Mesendoderm (in vitro differentiated cells): Measurements from ENCODE around the gene PRAMEF13.
"Not testable (repeated sequence)": the region's sequence is repeated elsewhere in the genome, so short reads cannot be mapped to it uniquely, and the experiment has no call there.

Source experiments
- DNase-seq: peaks from one replicate; pipeline ENCODE4 v3.0.0; 2013
- H2AK5ac ChIP-seq: 2 replicates; pipeline ENCODE4 v1.6.1; 2013; ENCODE audit warnings: low read length, inconsistent platforms
- H2BK120ac ChIP-seq: 2 replicates; pipeline ENCODE4 v1.6.1; 2013; ENCODE audit warnings: low read depth, mild to moderate bottlenecking, low read length, moderate library complexity, mixed read lengths
- H2BK15ac ChIP-seq: replicated peaks from 2 replicates; pipeline ENCODE4 v1.6.1; 2013; ENCODE audit warnings: low read depth, mild to moderate bottlenecking, moderate library complexity
- H2BK5ac ChIP-seq: 2 replicates; pipeline ENCODE4 v1.6.1; 2013; ENCODE audit warnings: low read length, inconsistent platforms
- H3K18ac ChIP-seq: 2 replicates; pipeline ENCODE4 v1.6.1; 2013; ENCODE audit warnings: mild to moderate bottlenecking, low read length, mixed read lengths
- H3K23ac ChIP-seq: one replicate; pipeline ENCODE4 v1.6.1; 2013; ENCODE audit warnings: low read length
- H3K27ac ChIP-seq: 2 replicates; pipeline ENCODE4 v1.5.1; 2013; ENCODE audit warnings: low read depth, mild to moderate bottlenecking, inconsistent platforms, low read length, moderate library complexity
- H3K27me3 ChIP-seq: 2 replicates; pipeline ENCODE4 v1.6.1; 2013; ENCODE audit warnings: low read length, control low read depth, mild to moderate bottlenecking, inconsistent platforms; ENCODE audit not compliant: insufficient read depth, poor library complexity
- H3K36me3 ChIP-seq: 2 replicates; pipeline ENCODE4 v1.6.1; 2013; ENCODE audit warnings: low read length, inconsistent platforms; ENCODE audit not compliant: control insufficient read depth, insufficient read depth
- H3K4ac ChIP-seq: one replicate; pipeline ENCODE4 v1.6.1; 2013; ENCODE audit warnings: low read depth, mild to moderate bottlenecking, low read length, moderate library complexity
- H3K4me1 ChIP-seq: 2 replicates; pipeline ENCODE4 v1.6.1; 2013; ENCODE audit warnings: low read depth, low read length, inconsistent platforms; ENCODE audit not compliant: control insufficient read depth
- H3K4me2 ChIP-seq: 2 replicates; pipeline ENCODE4 v1.6.1; 2013; ENCODE audit warnings: low read length
- H3K4me3 ChIP-seq: 2 replicates; pipeline ENCODE4 v1.5.1; 2013; ENCODE audit warnings: mild to moderate bottlenecking, low read length
- H3K56ac ChIP-seq: one replicate; pipeline ENCODE4 v1.6.1; 2013; ENCODE audit warnings: low read length
- H3K79me1 ChIP-seq: 2 replicates; pipeline ENCODE4 v1.6.1; 2013; ENCODE audit warnings: low read length, inconsistent platforms
- H3K79me2 ChIP-seq: 2 replicates; pipeline ENCODE4 v1.6.1; 2013; ENCODE audit warnings: mild to moderate bottlenecking, low read length; ENCODE audit not compliant: control insufficient read depth, insufficient read depth
- H3K9ac ChIP-seq: 2 replicates; pipeline ENCODE4 v1.6.1; 2013; ENCODE audit warnings: low read length, inconsistent platforms
- H4K5ac ChIP-seq: one replicate; pipeline ENCODE4 v1.6.1; 2013; ENCODE audit warnings: low read length
- H4K8ac ChIP-seq: one replicate; pipeline ENCODE4 v1.6.1; 2013; ENCODE audit warnings: low read depth, mild to moderate bottlenecking, control low read depth, low read length, moderate library complexity
- WGBS: extraction: QIAGEN DNeasy Blood & Tissue Kit; methylation state at CpG from one replicate; pipeline ENCODE4 v1.1.7; 2013; ENCODE audit warnings: low lambda C conversion rate, missing lambda C conversion rate; ENCODE audit not compliant: insufficient coverage; ENCODE audit errors: extremely low coverage; 5-methylcytosine and 5-hydroxymethylcytosine counted together

PRAMEF13 gene

DNA sequence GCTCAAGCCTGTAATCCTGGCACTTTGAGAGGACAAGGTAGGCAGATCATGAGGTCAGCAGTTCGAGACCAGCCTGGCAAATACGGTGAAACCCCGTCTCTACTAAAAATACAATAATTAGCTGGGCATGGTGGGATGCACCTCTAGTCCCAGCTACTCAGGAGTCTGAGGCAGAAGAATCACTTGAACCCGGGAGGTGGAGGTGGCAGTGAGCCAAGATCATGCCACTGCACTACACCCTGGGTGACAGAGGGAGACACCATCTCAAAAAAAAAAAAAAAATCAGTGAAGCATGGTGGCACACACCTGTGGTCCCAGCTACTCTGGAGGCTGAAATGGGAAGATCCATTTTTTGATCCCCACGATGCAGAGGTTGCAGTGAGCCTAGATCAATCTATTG, 28.9 kb upstream of the PRAMEF13 start:
- H3K23ac ChIP-seq, H3K4ac ChIP-seq, H4K8ac ChIP-seq, H3K56ac ChIP-seq, H3K79me2 ChIP-seq, H3K4me2 ChIP-seq, H3K4me3 ChIP-seq, H2AK5ac ChIP-seq, H3K9ac ChIP-seq, H2BK15ac ChIP-seq, H2BK5ac ChIP-seq, H2BK120ac ChIP-seq, H3K27me3 ChIP-seq, H3K27ac ChIP-seq, H3K18ac ChIP-seq, H3K79me1 ChIP-seq, H4K5ac ChIP-seq, H3K36me3 ChIP-seq, H3K4me1 ChIP-seq, DNase-seq: not testable (repeated sequence)
- WGBS: no CpG with 5 or more reads among the region's 5 CpGs

- H3K23ac ChIP-seq: no peak overlapping the region
- H3K36me3 ChIP-seq: no peaks in the 10 kb centered on the region
- H2BK15ac ChIP-seq: no peak overlapping the region
- H2BK120ac ChIP-seq: no peak overlapping the region
- H3K9ac ChIP-seq: no peak overlapping the region
- no peaks in the 10 kb centered on the region for H3K4me1 ChIP-seq
- no peak overlapping the region for H3K18ac ChIP-seq
- WGBS: no CpG with 5 or more reads among the region's 7 CpGs
- no peak for DNase-seq
- no peaks in the 10 kb centered on the region for H3K27me3 ChIP-seq
- no peak overlapping the region for H2BK5ac ChIP-seq
- H2AK5ac ChIP-seq: no peak overlapping the region
- H3K4me2 ChIP-seq: no peak overlapping the region
- H3K27ac ChIP-seq: no peak overlapping the region
- H3K4ac ChIP-seq: no peak overlapping the region
- H4K8ac ChIP-seq: no peak overlapping the region
- no peaks in the 10 kb centered on the region for H3K79me1 ChIP-seq
- no peaks in the 10 kb centered on the region for H3K79me2 ChIP-seq
- no peak overlapping the region for H3K4me3 ChIP-seq
- no peak overlapping the region for H4K5ac ChIP-seq
- no peak overlapping the region for H3K56ac ChIP-seq
These were observed 27.2 kb upstream of the PRAMEF13 start for GRCh38 chr1:13228343-13228781.

GRCh38 chr1:13227271-13228055, 26.3 kb upstream of the PRAMEF13 start:
- not testable (repeated sequence) for DNase-seq, H3K27ac ChIP-seq
- WGBS: no CpG with 5 or more reads among the region's 8 CpGs

DNA sequence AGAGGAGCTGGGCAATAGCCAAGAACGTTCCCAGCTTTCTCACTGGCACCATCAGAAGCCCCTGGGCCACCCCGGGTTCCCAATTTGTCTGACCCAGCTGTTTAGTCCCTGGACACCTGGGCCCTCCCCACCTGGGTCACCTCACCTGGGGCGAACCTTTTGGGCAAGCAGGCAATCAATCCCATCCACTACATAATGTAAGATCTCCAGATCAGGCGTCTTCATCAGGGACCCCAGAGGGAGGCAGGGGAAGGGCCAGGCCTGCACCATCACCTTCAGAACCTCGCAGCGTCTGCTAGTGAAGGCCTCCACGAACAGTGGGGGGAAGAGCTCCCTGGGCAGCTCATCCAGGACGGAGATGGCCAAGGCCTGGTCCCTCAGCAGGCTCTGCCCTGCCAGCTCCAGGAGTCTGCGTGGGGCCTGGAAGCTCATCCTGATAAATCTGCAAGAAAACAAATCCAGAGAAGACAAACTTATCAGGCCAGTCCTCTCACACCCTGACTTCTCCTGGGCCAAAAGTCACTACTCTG, 24.5 kb upstream of the PRAMEF13 start, which contains the start of gene PRAMEF18:
Gene PRAMEF18 (minus strand): TSS at position 480 of the 530 bp plus-strand sequence. CDS start 48 bp downstream, at position 432.
- not testable (repeated sequence) for H2AK5ac ChIP-seq

More at GRCh38 chr1:13227271-13228055, 26.3 kb upstream of the PRAMEF13 start:
- not testable (repeated sequence) for H2AK5ac ChIP-seq, H4K5ac ChIP-seq, H3K18ac ChIP-seq, H4K8ac ChIP-seq, H3K56ac ChIP-seq, H2BK15ac ChIP-seq, H3K9ac ChIP-seq, H3K4me1 ChIP-seq, H3K36me3 ChIP-seq, H3K79me2 ChIP-seq, H2BK120ac ChIP-seq, H3K4me3 ChIP-seq, H3K4ac ChIP-seq, H3K23ac ChIP-seq, H3K4me2 ChIP-seq, H3K27me3 ChIP-seq, H3K79me1 ChIP-seq, H2BK5ac ChIP-seq

DNA sequence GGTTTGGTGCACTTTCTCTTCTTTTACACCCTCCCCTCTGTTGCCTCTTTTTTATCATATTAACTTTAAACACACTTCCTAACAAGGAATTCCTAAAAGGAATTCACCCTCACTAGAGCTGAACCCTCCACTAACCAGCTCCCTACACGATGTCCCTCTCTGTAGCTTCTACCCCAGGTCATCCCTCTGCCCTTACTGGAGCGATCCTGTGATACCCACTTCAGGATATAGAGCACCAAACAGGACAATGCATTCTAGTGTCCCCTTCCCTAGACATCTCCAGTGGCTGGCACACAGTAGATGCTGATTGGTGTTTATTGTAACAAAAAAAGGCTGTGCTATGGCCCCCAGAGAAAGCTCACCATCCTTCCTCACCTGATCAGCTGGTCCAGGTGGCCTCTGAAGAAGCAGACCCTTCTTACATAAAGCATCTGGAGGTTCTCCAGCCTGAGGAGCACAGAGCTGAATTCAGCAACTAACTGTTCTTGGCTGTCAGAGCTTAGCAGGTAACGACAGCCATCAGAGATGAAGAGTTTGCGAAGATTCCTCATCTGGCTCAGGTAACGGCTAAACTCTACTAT, 23.4 kb upstream of the PRAMEF13 start:
- Histone ChIP-seq H3K56ac (no peak overlapping the region), H4K8ac (no peak overlapping the region), H3K27ac (no peak overlapping the region), H3K9ac (no peak overlapping the region), H3K36me3 (no peaks in the 10 kb centered on the region), H2BK120ac (no peak overlapping the region), H3K79me1 (no peaks in the 10 kb centered on the region), H2BK15ac (no peak overlapping the region), H3K4ac (no peak overlapping the region), H3K27me3 (no peaks in the 10 kb centered on the region), H3K4me3 (no peak overlapping the region), H3K4me2 (no peak overlapping the region), H3K79me2 (no peaks in the 10 kb centered on the region), H3K23ac (no peak overlapping the region), H2BK5ac (no peak overlapping the region), H4K5ac (no peak overlapping the region), H2AK5ac (no peak overlapping the region), H3K4me1 (no peaks in the 10 kb centered on the region), H3K18ac (no peak overlapping the region)
- WGBS: no CpG with 5 or more reads among the region's 5 CpGs
- no peak for DNase-seq

More for the DNA sequence above, 24.5 kb upstream of the PRAMEF13 start, which contains the start of gene PRAMEF18:
- H2BK120ac ChIP-seq, H3K4me2 ChIP-seq, H3K36me3 ChIP-seq, H4K8ac ChIP-seq, H2BK5ac ChIP-seq, H4K5ac ChIP-seq, H3K27me3 ChIP-seq, H3K23ac ChIP-seq, H3K56ac ChIP-seq, H3K18ac ChIP-seq, H3K4ac ChIP-seq, H3K4me3 ChIP-seq, DNase-seq, H3K9ac ChIP-seq, H3K27ac ChIP-seq, H3K79me2 ChIP-seq, H3K4me1 ChIP-seq, H2BK15ac ChIP-seq, H3K79me1 ChIP-seq: not testable (repeated sequence)
- WGBS: no CpG with 5 or more reads among the region's 9 CpGs
